MM.1S (cell line): Measurements from ENCODE around the gene TRUB2.

Source experiments
- DNase-seq: peaks from one replicate; pipeline ENCODE4 v3.0.0-alpha.2; 2015
- H2AFZ ChIP-seq: fragments of 300-600 bp; sonication (generic); 2 replicates; pipeline ENCODE4 v1.6.0; 2016; ENCODE audit warnings: antibody characterized with exemption, low read length
- H3F3A ChIP-seq: fragments of 300-600 bp; sonication (generic); 2 replicates; pipeline ENCODE4 v1.6.1; 2016; ENCODE audit warnings: mild to moderate bottlenecking, antibody characterized with exemption, low read length, moderate library complexity, mixed read lengths; ENCODE audit not compliant: insufficient read depth
- H3K27ac ChIP-seq: fragments of 300-600 bp; sonication (generic); 2 replicates; pipeline ENCODE4 v1.5.1; 2016; ENCODE audit warnings: mild to moderate bottlenecking, low read length
- H3K27me3 ChIP-seq: fragments of 300-600 bp; sonication (generic); replicated peaks from 2 replicates; pipeline ENCODE4 v1.6.0; 2016; ENCODE audit warnings: low read length; ENCODE audit not compliant: insufficient read depth
- H3K36me3 ChIP-seq: fragments of 300-600 bp; sonication (generic); replicated peaks from 2 replicates; pipeline ENCODE4 v1.6.1; 2016; ENCODE audit warnings: mild to moderate bottlenecking, low read length, mixed read lengths; ENCODE audit not compliant: insufficient read depth
- H3K4me1 ChIP-seq: fragments of 300-600 bp; sonication (generic); 2 replicates; pipeline ENCODE4 v1.6.1; 2016; ENCODE audit warnings: low read length, mixed read lengths
- H3K4me2 ChIP-seq: fragments of 300-600 bp; sonication (generic); 2 replicates; pipeline ENCODE4 v1.6.0; 2016; ENCODE audit warnings: low read depth, low read length
- H3K4me3 ChIP-seq: fragments of 300-600 bp; sonication (generic); 2 replicates; pipeline ENCODE4 v1.5.1; 2016; ENCODE audit warnings: low read length, mixed read lengths
- H3K79me2 ChIP-seq: fragments of 300-600 bp; sonication (generic); 2 replicates; pipeline ENCODE4 v1.6.1; 2016; ENCODE audit warnings: mixed run types, low read length, mixed read lengths
- H3K9ac ChIP-seq: fragments of 300-600 bp; sonication (generic); 2 replicates; pipeline ENCODE4 v1.6.1; 2016; ENCODE audit warnings: low read length, mixed read lengths
- H3K9me2 ChIP-seq: fragments of 300-600 bp; sonication (generic); replicated peaks from 2 replicates; pipeline ENCODE4 v1.6.1; 2016; ENCODE audit warnings: mild to moderate bottlenecking, low read length, mixed read lengths; ENCODE audit not compliant: insufficient read depth
- H3K9me3 ChIP-seq: fragments of 300-600 bp; sonication (generic); replicated peaks from 2 replicates; pipeline ENCODE4 v1.6.1; 2016; ENCODE audit warnings: mild to moderate bottlenecking, low read length, mixed read lengths; ENCODE audit not compliant: insufficient read depth
- H4K20me1 ChIP-seq: fragments of 300-600 bp; sonication (generic); 2 replicates; pipeline ENCODE4 v1.6.1; 2016; ENCODE audit warnings: mild to moderate bottlenecking, low read length, moderate library complexity, mixed read lengths; ENCODE audit not compliant: insufficient read depth
- EZH2 ChIP-seq: fragments of 300-600 bp; sonication (generic); optimal IDR thresholded peaks from 2 replicates; pipeline ENCODE3; 2017; ENCODE audit warnings: low read depth, mild to moderate bottlenecking, antibody characterized with exemption, low read length, mixed read lengths
- EZH2phosphoT487 ChIP-seq: fragments of 300-600 bp; sonication (generic); IDR thresholded peaks from 2 replicates; pipeline ENCODE4 v1.6.1; 2018; ENCODE audit warnings: antibody characterized with exemption, low read length
- TF ChIP-seq, protein P1 (sequence below): fragments of 300-600 bp; sonication (generic); IDR thresholded peaks from 2 replicates; pipeline ENCODE4 v1.5.1; 2016; ENCODE audit warnings: antibody characterized with exemption, low read length, mixed read lengths

Gene TRUB2

GRCh38 chr9:128337936-128338335 is 15.7 kb upstream of the TRUB2 start:
- Histone ChIP-seq H3K79me2 (peaks cover 5% of the 10 kb centered on the region; the same call in 1 of the 2 replicates), H2AFZ (no peak overlapping the region), H3K9me2 (no peaks in the 10 kb centered on the region), H3K36me3 (no peaks in the 10 kb centered on the region), H3K4me1 (no peaks in the 10 kb centered on the region), H4K20me1 (no peaks in the 10 kb centered on the region), H3K27me3 (no peaks in the 10 kb centered on the region), H3K4me3 (no peak overlapping the region), H3K9ac (no peak overlapping the region), H3K9me3 (no peaks in the 10 kb centered on the region), H3K4me2 (no peak overlapping the region), H3F3A (peaks cover 23% of the 10 kb centered on the region), H3K27ac (no peak overlapping the region)
- TF ChIP-seq EZH2 (no peak), EZH2phosphoT487 (no peak)
- TF ChIP-seq, protein P1, sequence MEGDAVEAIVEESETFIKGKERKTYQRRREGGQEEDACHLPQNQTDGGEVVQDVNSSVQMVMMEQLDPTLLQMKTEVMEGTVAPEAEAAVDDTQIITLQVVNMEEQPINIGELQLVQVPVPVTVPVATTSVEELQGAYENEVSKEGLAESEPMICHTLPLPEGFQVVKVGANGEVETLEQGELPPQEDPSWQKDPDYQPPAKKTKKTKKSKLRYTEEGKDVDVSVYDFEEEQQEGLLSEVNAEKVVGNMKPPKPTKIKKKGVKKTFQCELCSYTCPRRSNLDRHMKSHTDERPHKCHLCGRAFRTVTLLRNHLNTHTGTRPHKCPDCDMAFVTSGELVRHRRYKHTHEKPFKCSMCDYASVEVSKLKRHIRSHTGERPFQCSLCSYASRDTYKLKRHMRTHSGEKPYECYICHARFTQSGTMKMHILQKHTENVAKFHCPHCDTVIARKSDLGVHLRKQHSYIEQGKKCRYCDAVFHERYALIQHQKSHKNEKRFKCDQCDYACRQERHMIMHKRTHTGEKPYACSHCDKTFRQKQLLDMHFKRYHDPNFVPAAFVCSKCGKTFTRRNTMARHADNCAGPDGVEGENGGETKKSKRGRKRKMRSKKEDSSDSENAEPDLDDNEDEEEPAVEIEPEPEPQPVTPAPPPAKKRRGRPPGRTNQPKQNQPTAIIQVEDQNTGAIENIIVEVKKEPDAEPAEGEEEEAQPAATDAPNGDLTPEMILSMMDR: no peak
- DNase-seq: no peak

- peaks cover under 1% of the 10 kb centered on the region; the same call in 1 of the 2 replicates for H3K79me2 ChIP-seq
These were observed 13.7 kb upstream of the TRUB2 start for GRCh38 chr9:128335914-128336313.

GRCh38 chr9:128335161-128335560 is 12.9 kb upstream of the TRUB2 start:
- no peak overlapping the region for H3K9ac ChIP-seq
- no peak for TF ChIP-seq EZH2phosphoT487
- no peak for TF ChIP-seq EZH2
- TF ChIP-seq, protein P1: no peak
- no peak overlapping the region for H3K4me2 ChIP-seq
- no peaks in the 10 kb centered on the region for H3K9me2 ChIP-seq
- H3K4me3 ChIP-seq: no peak overlapping the region
- no peak for DNase-seq
- no peak overlapping the region for H2AFZ ChIP-seq
- H3K9me3 ChIP-seq: no peaks in the 10 kb centered on the region
- H4K20me1 ChIP-seq: no peaks in the 10 kb centered on the region
- H3K36me3 ChIP-seq: no peaks in the 10 kb centered on the region
- peaks cover 17% of the 10 kb centered on the region for H3F3A ChIP-seq
- no peaks in the 10 kb centered on the region for H3K79me2 ChIP-seq
- no peaks in the 10 kb centered on the region for H3K27me3 ChIP-seq
- no peak overlapping the region for H3K27ac ChIP-seq
- no peaks in the 10 kb centered on the region for H3K4me1 ChIP-seq

More at GRCh38 chr9:128335914-128336313, 13.7 kb upstream of the TRUB2 start:
- no peak for DNase-seq
- H3F3A ChIP-seq: peaks cover 21% of the 10 kb centered on the region
- no peak for TF ChIP-seq EZH2phosphoT487
- TF ChIP-seq EZH2: no peak
- no peak overlapping the region for H3K4me3 ChIP-seq
- no peaks in the 10 kb centered on the region for H3K9me2 ChIP-seq
- H4K20me1 ChIP-seq: no peaks in the 10 kb centered on the region
- no peaks in the 10 kb centered on the region for H3K9me3 ChIP-seq
- no peak overlapping the region for H3K4me2 ChIP-seq
- no peak overlapping the region for H3K9ac ChIP-seq
- H3K27me3 ChIP-seq: no peaks in the 10 kb centered on the region
- no peaks in the 10 kb centered on the region for H3K4me1 ChIP-seq
- no peak overlapping the region for H2AFZ ChIP-seq
- no peak overlapping the region for H3K27ac ChIP-seq
- no peaks in the 10 kb centered on the region for H3K36me3 ChIP-seq

GRCh38 chr9:128333451-128333869 is 11.2 kb upstream of the TRUB2 start:
- H3K27me3 ChIP-seq: no peaks in the 10 kb centered on the region
- H4K20me1 ChIP-seq: no peaks in the 10 kb centered on the region
- no peak overlapping the region for H2AFZ ChIP-seq
- no peaks in the 10 kb centered on the region for H3K4me1 ChIP-seq
- H3K9me2 ChIP-seq: no peaks in the 10 kb centered on the region
- H3K9ac ChIP-seq: no peak overlapping the region
- H3K4me2 ChIP-seq: no peak overlapping the region
- H3K79me2 ChIP-seq: no peaks in the 10 kb centered on the region
- H3K4me3 ChIP-seq: no peak overlapping the region
- H3K36me3 ChIP-seq: no peaks in the 10 kb centered on the region
- 0 out of 2 replicates have a peak, but pooled peaks cover under 1% of the 10 kb centered on the region for H3F3A ChIP-seq
- TF ChIP-seq EZH2phosphoT487 (no peak), EZH2 (no peak)
- TF ChIP-seq, protein P1: no peak
- H3K9me3 ChIP-seq: no peaks in the 10 kb centered on the region
- DNase-seq: no peak
- no peak overlapping the region for H3K27ac ChIP-seq
